Activated CD4-positive, CD25-positive, alpha-beta regulatory T cell (primary cell): ENCODE measurements around the gene KIF21A.

ENCODE experiments used
- DNase-seq, 4 experiments: peaks; one replicate each; lab custom pipeline; 2025; lab: John Stamatoyannopoulos, UW

Gene KIF21A

DNA sequence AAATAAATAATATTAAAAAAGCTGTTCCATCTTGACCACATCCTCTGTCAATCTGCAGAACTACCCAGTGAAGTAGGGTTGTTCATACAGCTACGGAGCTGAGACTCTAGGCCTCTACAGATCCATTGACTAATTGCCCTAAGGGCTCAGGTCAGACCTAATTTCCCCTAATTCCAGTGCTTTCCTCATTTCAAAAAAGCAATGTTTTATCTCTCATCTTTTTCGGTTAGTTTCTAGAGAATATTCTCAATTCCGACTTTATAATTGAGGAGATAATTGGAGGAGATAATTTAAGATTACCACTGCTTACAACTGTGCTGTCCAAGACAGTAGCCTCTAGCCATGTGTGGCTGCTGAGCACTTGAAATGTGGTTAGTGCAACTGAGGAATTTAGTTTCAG lies 167.1 kb downstream of the KIF21A start:
- no peak for DNase-seq

DNA sequence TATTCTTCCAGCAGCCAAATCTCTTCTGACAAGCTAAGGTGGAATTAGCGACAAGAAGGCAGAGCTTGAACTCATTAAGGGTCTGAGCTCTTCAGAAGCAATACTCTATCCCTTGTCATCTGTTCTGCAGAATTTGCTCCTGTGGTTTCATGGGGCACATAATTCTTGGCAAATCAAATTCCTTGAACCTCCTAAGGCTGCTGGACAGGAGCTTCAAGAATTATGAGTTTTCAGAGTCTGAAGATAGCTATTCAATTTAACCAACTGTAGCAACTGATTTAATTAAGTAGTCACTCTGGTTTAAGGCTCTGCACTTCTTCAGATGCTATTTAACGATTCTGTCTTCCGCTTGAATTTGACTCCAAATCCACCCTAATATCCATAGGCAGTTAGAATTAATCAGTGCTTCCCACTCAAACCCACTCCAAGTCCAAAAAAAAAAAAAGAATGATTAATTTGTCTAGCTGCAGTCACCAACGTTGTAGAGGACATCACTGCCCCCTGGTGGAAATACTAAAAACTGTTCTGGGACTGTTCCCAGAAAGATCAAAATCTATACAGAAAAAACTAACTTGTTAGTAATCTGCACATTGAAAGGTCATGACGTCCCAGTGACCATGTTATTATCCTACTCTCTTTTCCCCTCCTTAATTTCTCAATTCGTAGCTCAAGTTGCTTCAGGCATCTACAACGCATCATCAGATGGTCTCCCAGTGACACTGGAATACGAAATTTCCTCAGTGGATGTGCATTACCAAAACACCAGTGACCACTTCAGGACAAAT lies 169.9 kb downstream of the KIF21A start:
- DNase-seq = no peak

DNA sequence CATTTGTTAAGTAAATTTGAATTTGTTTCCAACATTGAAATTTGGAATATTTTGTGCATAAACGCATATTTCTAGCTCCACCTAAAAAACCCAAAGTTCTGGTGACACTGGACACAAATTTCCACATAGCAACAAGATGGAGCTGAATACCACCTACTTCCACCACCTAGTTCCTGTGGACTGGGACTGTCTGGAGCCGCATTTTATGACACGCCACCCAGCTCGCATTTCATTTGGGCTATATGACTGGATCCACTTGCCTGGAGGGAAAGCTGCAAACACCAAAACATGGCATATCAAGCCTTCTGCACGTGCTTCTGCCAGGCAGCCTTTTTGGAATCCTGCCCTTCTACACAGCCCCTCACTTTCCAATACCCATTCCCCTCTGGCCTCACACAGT lies 173.4 kb downstream of the KIF21A start:
- DNase-seq = no peak

DNA sequence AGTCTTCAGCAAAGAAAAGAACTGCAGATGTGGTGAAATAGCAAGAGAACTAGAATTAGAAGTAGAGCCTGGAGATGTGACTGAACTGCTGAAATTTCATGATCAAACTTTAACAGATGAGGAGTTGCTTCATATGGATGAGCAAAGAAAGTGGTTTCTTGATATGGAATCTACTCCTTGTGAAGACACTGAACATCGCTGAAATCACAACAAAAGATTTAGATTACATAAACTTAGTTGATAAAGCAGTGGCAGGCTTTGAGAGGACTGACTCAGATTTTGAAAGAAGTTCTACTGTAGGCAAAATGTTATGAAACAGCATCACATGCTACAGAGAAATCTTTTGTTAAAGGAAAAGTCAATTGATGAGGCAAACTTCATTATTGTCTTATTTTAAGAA lies 175.0 kb downstream of the KIF21A start:
- no peak for DNase-seq

DNA sequence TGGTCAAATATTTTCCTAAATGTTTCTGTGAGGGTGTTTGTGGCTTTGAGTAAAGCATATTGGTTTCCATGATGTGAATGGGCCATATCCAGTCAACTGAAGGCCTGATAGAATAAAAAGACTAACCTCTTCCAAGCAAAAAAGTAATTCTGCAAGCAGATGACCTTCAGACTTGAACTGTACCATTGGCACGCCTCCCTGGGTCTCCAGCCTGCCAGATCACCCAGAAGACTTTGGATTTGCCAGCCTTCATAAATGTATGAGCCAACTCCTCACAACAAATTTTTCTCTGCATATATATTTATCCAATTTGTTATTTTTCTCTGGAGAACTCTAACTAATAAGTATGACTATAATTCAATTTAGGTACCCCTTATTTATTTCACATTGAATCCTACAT lies 190.3 kb downstream of the KIF21A start:
- DNase-seq = no peak
